Retina (tissue), 1 donor: ENCODE results near the gene ST6GALNAC3.
"Not testable (repeated sequence)": the region's sequence is repeated elsewhere in the genome, so short reads cannot be mapped to it uniquely, and the experiment has no call there.

Source experiments
- DNase-seq: peaks from one replicate; pipeline ENCODE4 v3.0.0-alpha.2; 2016

The ST6GALNAC3 gene

GRCh38 chr1:76601465-76601864 lies 526.9 kb downstream of the ST6GALNAC3 start:
- DNase-seq, result no peak

- DNase-seq, result no peak
Measured at GRCh38 chr1:76607717-76608116, 533.2 kb downstream of the ST6GALNAC3 start.

GRCh38 chr1:76611770-76612445 lies 537.4 kb downstream of the ST6GALNAC3 start:
- DNase-seq, result peak; percentile 27

GRCh38 chr1:76613886-76614285 lies 539.3 kb downstream of the ST6GALNAC3 start:
- no peak for DNase-seq

GRCh38 chr1:76615253-76616035 lies 540.9 kb downstream of the ST6GALNAC3 start:
- no peak for DNase-seq

- no peak for DNase-seq
Measured at GRCh38 chr1:76620371-76620770, 545.8 kb downstream of the ST6GALNAC3 start.

- DNase-seq, result no peak
Measured at GRCh38 chr1:76622774-76623528, 548.4 kb downstream of the ST6GALNAC3 start.

GRCh38 chr1:76625886-76626678 lies 551.5 kb downstream of the ST6GALNAC3 start:
- DNase-seq, result no peak

- DNase-seq, result no peak
Measured at GRCh38 chr1:76627498-76627897, 553.0 kb downstream of the ST6GALNAC3 start.

GRCh38 chr1:76627901-76628300 lies 553.4 kb downstream of the ST6GALNAC3 start:
- no peak for DNase-seq

- no peak for DNase-seq
Measured at GRCh38 chr1:76632136-76632535, 557.6 kb downstream of the ST6GALNAC3 start.

- no peak for DNase-seq
Measured at GRCh38 chr1:76635784-76636183, 561.2 kb downstream of the ST6GALNAC3 start.

- no peak for DNase-seq
Measured at GRCh38 chr1:76639181-76639580, 564.6 kb downstream of the ST6GALNAC3 start.

- DNase-seq, result no peak
Measured at GRCh38 chr1:76640092-76640491, 565.5 kb downstream of the ST6GALNAC3 start.

- no peak for DNase-seq
Measured at GRCh38 chr1:76640723-76641122, 566.2 kb downstream of the ST6GALNAC3 start.

- DNase-seq, result no peak
Measured at GRCh38 chr1:76644139-76644538, 569.6 kb downstream of the ST6GALNAC3 start.

GRCh38 chr1:76652860-76653259 lies 578.3 kb downstream of the ST6GALNAC3 start:
- not testable (repeated sequence) for DNase-seq

- no peak for DNase-seq
Measured at GRCh38 chr1:76657623-76658022, 583.1 kb downstream of the ST6GALNAC3 start.

- DNase-seq, result no peak
Measured at GRCh38 chr1:76659171-76659940, 584.8 kb downstream of the ST6GALNAC3 start.

- DNase-seq, result no peak
Measured at GRCh38 chr1:76661531-76661930, 587.0 kb downstream of the ST6GALNAC3 start.

GRCh38 chr1:76666499-76666898 lies 592.0 kb downstream of the ST6GALNAC3 start:
- DNase-seq, result no peak

- DNase-seq, result no peak
Measured at GRCh38 chr1:76668046-76668445, 593.5 kb downstream of the ST6GALNAC3 start.
